ENCODE data around the gene RNF14.

The RNF14 gene

GRCh38 chr5:141982626-141983025, 13.7 kb downstream of the RNF14 start:
- no peak for DNase-seq (ENCODE audit: low spot score)

GRCh38 chr5:141986072-141986471, 17.2 kb downstream of the RNF14 start:
- DNase-seq (ENCODE audit: low spot score): no peak

- DNase-seq (ENCODE audit: low spot score): no peak
These were observed 20.8 kb downstream of the RNF14 start for GRCh38 chr5:141989720-141990119.

GRCh38 chr5:141992349-141992963, 23.6 kb downstream of the RNF14 start:
- DNase-seq (ENCODE audit: low spot score): peak; percentile 66

GRCh38 chr5:141994511-141995136, 25.7 kb downstream of the RNF14 start:
- DNase-seq (ENCODE audit: low spot score): no peak

- DNase-seq (ENCODE audit: low spot score): no peak
These were observed 26.8 kb downstream of the RNF14 start for GRCh38 chr5:141995656-141996055.

GRCh38 chr5:141997358-141997960, 28.6 kb downstream of the RNF14 start:
- DNase-seq (ENCODE audit: low spot score): no peak

- DNase-seq (ENCODE audit: low spot score): no peak
These were observed 31.3 kb downstream of the RNF14 start for GRCh38 chr5:142000173-142000572.

- DNase-seq (ENCODE audit: low spot score): no peak
These were observed 32.0 kb downstream of the RNF14 start for GRCh38 chr5:142000704-142001484.

- DNase-seq (ENCODE audit: low spot score): no peak
These were observed 34.4 kb downstream of the RNF14 start for GRCh38 chr5:142003266-142003800.

GRCh38 chr5:142006363-142007236, 37.7 kb downstream of the RNF14 start:
- DNase-seq (ENCODE audit: low spot score): no peak

GRCh38 chr5:142007237-142007544, 38.3 kb downstream of the RNF14 start:
- DNase-seq (ENCODE audit: low spot score): no peak

- DNase-seq (ENCODE audit: low spot score): no peak
These were observed 39.9 kb downstream of the RNF14 start for GRCh38 chr5:142008813-142009212.

- DNase-seq (ENCODE audit: low spot score): no peak
These were observed 41.0 kb downstream of the RNF14 start for GRCh38 chr5:142009886-142010285.

GRCh38 chr5:142011572-142012185, 42.8 kb downstream of the RNF14 start:
- no peak for DNase-seq (ENCODE audit: low spot score)

- peak; percentile 47 for DNase-seq (ENCODE audit: low spot score)
These were observed 43.4 kb downstream of the RNF14 start for GRCh38 chr5:142012186-142012785.

- DNase-seq (ENCODE audit: low spot score): peak; percentile 81
These were observed 44.0 kb downstream of the RNF14 start, which contains the start of gene GNPDA1 for GRCh38 chr5:142012792-142013388. GNPDA1 (minus strand) TSS chr5:142013027; CDS start chr5:142012035, 992 bp downstream.

GRCh38 chr5:142013734-142014521, 45.0 kb downstream of the RNF14 start:
- peak; percentile 12 for DNase-seq (ENCODE audit: low spot score)

- peak; percentile 50 for DNase-seq (ENCODE audit: low spot score)
These were observed 46.1 kb downstream of the RNF14 start for GRCh38 chr5:142014911-142015584.

Measured in HuH-7 (cell line).